ENCODE measurements around the gene PDZD8.
"Not testable (repeated sequence)": the region's sequence is repeated elsewhere in the genome, so short reads cannot be mapped to it uniquely, and the experiment has no call there.

The PDZD8 gene

DNA sequence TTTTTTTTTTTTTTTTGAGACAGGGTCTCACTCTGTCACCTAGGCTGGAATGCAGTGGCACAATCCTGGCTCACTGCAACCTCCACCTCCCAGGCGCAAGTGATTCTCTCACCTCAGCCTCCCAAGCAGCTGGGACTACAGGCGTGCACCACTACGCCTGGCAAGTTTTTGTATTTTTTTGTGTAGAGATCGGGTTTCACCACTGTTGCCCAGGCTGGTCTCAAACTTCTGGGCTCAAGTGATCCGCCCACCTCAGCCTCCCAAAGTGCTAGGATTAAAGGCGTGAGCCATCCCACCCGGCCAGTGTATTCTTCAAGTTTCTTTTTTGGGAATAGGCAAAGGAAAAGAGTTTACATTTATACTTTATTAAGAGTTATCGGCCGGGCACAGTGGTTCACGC is 84.4 kb downstream of the PDZD8 start:
- ATAC-seq: not testable (repeated sequence)

GRCh38 chr10:117284716-117285494 is 90.3 kb downstream of the PDZD8 start:
- no peak for ATAC-seq

GRCh38 chr10:117277675-117278074 is 97.6 kb downstream of the PDZD8 start:
- no peak for ATAC-seq

DNA sequence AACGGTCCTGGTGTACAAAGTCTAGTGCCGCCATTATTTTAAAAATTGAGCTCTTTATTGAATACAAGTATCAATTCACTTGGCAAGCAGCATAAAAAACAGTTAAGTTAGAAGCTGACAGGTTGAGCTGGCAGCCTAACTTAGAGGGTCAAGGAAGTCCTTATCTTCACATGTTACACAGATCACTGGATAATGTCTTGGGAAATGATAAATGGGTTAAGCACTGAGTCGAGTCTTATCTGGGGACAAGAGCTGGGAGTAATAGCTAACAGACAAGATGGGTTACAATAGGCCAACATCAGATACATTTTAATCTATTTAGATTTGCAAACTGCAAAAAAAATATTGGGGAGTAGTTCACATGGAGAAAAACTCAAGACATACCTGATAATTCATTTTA is 100.1 kb downstream of the PDZD8 start:
- ATAC-seq: no peak

GRCh38 chr10:117274509-117274908 is 100.7 kb downstream of the PDZD8 start:
- ATAC-seq: no peak

DNA sequence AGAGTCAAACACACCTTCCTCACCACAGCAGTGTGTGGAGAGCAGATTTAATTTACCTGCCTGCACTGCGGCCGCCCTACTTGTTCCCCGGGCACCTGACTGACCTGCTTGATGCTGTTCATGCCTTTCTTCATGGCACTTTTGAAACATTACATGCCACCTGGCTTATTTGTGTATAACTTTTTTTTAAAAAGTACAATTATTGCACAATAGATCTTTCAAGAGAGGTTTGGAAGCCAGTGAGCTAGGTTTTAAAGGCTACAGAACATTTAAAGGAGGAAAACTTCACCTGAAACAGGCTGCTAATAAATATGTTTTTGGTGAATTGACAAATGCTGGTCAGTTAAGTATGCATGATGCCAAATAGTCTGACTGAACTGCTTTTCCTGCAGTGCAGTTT is 101.3 kb downstream of the PDZD8 start:
- no peak for ATAC-seq

GRCh38 chr10:117272195-117273076 is 102.8 kb downstream of the PDZD8 start:
- no peak for ATAC-seq

DNA sequence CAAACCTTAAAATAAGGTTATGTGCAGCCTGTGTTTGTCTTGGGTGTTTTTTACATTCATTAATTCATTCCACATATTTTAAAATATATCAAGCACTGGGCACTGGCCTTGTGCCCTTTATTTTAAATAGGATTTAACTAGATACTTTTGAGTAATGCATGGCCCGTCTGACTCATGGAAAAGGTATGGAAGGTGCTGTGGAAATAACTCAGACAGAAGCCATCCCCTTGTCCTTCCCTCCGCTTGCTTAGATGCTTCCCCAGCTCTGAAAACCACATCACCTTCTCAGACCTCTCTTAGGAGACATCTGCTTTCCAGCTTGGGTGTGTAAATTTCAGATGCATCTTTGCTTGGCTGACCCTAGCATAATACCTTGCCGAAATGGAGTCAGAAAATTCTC is 103.8 kb downstream of the PDZD8 start:
- no peak for ATAC-seq

- no peak for ATAC-seq
These were observed 106.3 kb downstream of the PDZD8 start for GRCh38 chr10:117268907-117269306.

DNA sequence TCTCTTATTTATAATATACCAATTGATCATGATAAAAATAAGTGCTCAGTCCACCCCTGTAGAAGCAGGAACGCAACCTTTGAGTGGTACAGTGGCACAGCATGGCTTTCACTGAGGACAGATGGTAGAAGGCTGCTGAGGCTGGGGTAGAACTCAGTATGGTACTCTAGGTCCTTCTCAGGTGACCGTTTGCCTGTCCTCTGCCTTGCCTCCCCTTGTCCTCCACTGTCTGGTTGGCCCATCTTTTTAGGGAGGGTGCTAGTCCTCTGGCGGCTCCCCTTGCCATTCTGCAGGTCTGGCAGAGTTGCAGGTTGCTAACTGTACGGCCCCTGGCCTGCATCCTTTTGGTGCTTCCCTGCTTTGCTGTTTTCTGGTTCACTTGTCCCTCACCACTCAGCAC is 107.0 kb downstream of the PDZD8 start:
- no peak for ATAC-seq

DNA sequence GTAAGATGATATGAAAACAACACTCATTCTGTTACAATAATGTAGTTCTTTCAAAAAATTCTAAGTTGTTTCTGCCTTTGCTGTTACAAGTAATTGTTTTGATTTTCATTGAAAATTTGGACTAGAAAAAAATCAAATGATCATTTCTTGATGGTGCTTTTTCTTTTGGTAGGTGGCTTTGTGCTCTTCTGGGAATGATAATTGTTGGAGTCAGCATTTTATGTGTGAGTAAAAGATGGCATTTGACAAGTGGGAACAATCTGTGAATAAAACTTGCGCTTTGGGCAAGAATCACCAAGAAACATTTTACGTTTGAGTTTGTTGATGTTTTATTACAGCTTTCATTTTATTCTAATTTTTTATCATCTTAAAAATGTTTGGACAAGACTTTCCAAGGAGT is 108.4 kb downstream of the PDZD8 start:
- no peak for ATAC-seq

GRCh38 chr10:117266400-117266799 is 108.8 kb downstream of the PDZD8 start:
- no peak for ATAC-seq

DNA sequence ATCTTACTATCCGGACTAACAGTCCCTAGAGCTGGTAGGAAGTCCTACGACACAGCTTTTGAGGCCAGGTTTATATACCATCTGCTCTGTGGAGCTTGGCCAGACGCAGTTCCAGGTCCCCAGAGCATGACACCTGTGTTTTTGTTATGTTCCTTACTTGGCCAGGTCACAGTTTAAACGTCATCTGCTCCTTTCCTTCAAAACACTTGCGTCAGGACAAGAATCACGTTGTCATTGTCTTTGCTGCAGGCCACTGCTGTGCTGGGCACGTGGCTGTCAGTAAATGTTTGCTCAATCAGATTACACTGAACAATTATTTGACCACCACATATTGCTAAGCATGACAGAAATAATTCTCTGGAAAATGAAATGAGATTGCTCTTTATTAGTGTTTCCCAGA is 110.5 kb downstream of the PDZD8 start:
- no peak for ATAC-seq

GRCh38 chr10:117262903-117263293 is 112.3 kb downstream of the PDZD8 start:
- ATAC-seq: no peak

DNA sequence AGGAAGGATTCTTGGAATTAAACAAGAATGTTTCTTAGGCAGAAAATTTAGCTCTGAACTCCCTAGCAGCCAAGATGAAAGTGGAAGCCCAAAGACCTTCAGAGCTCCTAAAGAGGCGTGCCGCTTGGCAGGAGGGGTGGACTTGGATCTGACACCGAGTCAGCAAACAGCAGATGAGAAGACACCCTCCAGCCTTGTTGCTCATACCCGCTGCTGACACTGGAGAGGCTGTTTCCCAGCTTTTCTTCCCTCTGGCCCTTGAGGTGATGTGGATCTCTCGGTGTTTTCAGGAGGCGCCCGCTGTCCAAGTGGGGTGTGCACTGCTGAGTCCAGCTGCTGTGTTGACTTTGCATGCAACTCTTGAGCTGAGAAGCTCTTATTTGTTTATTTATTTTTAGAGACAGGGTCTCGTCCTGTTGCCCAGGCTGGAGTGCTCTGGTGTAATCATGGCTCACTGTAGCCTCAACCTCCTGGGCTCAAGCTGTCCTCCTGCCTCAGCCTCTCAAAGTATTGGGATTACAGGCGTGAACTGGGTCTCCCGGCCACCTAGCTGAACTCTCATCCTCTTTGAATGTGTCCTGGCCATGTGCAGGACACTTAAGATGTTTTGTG is 112.8 kb downstream of the PDZD8 start:
- no peak for ATAC-seq

DNA sequence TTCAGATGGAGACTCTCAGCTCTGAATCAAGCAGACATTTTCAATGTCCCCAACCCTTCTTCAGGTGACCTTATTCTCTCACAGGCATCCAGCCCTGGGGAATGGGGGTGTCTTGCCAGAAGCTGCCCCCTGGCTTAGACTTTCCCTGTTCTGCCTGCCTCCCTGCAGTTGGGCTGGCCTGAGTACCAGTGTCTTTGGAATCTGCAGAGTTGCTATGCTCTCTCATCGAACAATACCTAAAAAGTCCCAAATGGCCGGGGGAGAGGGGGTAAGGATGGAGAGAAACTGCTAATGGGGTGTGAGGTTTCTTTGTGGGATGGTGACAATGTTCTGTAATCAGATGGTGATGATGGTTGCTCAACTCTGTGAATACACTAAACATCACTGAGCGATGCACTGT is 113.7 kb downstream of the PDZD8 start:
- ATAC-seq: no peak

DNA sequence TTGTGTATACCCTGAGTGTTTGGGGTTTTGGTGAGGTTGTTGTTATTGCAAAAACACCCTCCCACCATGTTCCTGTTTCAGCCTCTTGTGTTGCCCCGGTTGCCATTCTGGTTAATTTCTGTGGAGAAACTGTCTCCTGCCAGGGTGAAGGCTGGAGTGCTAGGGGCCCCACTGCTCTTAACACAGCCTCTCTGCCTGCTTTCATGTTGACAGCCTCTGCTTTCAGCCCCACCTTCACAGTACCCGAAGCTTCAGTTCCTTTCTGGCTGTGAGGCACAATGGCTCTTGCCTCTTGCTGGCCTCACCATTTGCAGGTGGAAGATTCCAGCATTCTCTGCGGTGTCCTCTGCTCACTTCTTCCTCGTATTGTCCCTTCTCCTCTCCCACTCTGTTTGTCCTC is 115.2 kb downstream of the PDZD8 start:
- ATAC-seq: no peak

- ATAC-seq: no peak
These were observed 116.0 kb downstream of the PDZD8 start for GRCh38 chr10:117259279-117259678.

DNA sequence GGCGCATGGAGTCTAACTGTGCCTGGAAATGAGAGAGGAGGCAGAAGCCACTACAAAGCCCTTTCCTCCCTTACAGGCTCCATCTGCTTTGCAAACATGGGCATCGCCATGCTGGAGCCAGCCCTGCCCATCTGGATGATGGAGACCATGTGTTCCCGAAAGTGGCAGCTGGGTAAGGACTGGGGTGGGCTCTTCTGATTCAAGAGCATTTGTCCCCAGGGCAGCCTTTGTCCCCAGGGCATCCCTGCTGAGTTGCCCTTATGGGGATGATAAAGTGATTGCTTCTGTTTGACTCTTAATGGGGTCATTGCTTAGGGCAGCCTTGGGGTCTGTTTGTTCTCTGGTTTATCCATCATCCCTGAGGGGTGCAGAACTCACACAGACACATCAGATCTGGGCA is 117.5 kb downstream of the PDZD8 start:
- no peak for ATAC-seq

GRCh38 chr10:117256910-117257309 is 118.3 kb downstream of the PDZD8 start:
- no peak for ATAC-seq

- ATAC-seq: no peak
These were observed 119.3 kb downstream of the PDZD8 start for GRCh38 chr10:117255835-117256460.

DNA sequence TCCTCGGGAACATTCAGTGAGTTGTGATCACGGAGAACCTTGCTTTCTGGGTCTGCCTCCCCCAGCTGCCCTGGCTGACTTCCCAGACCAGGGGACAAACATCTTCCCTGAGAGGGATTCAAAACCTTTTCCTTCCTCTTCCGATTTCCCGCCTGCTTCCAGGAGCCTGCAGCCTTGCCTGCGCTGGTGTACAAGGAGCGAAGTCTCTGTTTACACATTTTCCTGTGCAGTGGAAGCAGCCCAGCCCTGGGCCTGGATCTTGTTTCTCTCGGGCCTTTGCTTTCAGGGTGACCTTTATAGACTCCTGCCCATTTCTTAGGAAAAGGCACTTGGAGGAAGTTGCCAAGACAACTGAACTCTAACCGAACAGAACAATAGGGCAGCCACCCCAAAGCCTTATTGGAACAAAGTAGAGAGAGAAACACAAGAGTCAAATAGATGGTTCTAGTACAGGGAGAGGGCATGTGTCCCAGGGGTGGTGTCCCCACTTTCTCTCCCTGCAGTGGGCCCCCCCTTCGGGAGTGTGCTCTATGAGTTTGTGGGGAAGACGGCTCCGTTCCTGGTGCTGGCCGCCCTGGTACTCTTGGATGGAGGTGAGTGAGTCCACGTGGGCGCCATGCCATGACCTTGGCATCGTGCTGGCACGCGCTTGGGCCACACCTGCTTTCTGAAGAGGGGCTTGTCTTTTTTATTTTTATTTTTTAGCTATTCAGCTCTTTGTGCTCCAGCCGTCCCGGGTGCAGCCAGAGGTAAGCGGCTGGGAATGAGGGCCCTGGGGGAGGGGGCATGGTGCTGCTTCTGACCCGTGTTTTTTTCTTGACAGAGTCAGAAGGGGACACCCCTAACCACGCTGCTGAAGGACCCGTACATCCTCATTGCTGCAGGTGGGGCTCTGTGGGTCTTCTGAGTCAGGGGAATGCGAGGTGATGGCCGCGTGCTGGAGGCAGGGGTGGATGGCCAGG is 120.2 kb downstream of the PDZD8 start:
- ATAC-seq: no peak

All from activated CD4-positive, CD25-positive, alpha-beta regulatory T cell treated with anti-CD3 and anti-CD28 coated beads, Interleukin-2, amount 50 U/mL, for 24 hours (primary cell).